ENCODE data around the gene SLC9A8.

GRCh38 chr20:49937027-49937929 lies 124.7 kb downstream of the SLC9A8 start:
- no peak for TF ChIP-seq CTCF (IDR thresholded peaks at IDR 0.05 in 2 of 3, conservative IDR thresholded peaks at IDR 0.05 in 1 of 3; ENCODE audit: borderline replicate concordance in 1 of 3, insufficient read depth in 1 of 3, low read depth in 2 of 3, low read length in 2 of 3)
- no peak for TF ChIP-seq REST (IDR thresholded peaks at IDR 0.05; ENCODE audit: low read depth)
- no peak for TF ChIP-seq POLR2A (IDR thresholded peaks at IDR 0.05; ENCODE audit: borderline replicate concordance, extremely low read depth, insufficient read depth, insufficient read length)
- no peak for TF ChIP-seq SP1 (IDR thresholded peaks at IDR 0.05; ENCODE audit: low read depth)
